K562 (cell line): ENCODE data around the gene SENP3. TPM values are rescaled to one million over a fixed set of nuclear protein-coding genes. Genes with fewer than 3 reads are reported as not detected.
A peak's percentile ranks its signal among the peaks of the same experiment; 100 is the strongest.

Experiments used
- BRF2 ChIP-seq: IDR thresholded peaks from 3 replicates; pipeline ENCODE4 v1.6.1; 2011; ENCODE audit warnings: borderline replicate concordance, mild to moderate bottlenecking; ENCODE audit not compliant: insufficient read length, insufficient read depth
- CCNT2 ChIP-seq: IDR thresholded peaks from 2 replicates; pipeline ENCODE4 v1.6.1; 2011; ENCODE audit warnings: borderline replicate concordance, low read depth, mild to moderate bottlenecking, moderate library complexity, mixed read lengths, low read length; ENCODE audit not compliant: insufficient read length; ENCODE audit errors: extremely low read depth
- COPS2 ChIP-seq: fragments of 450-650 bp; conservative IDR thresholded peaks from 2 replicates; pipeline ENCODE4 v1.6.1; 2016; ENCODE audit warnings: mild to moderate bottlenecking, moderate library complexity
- CTBP1 ChIP-seq: fragments of 450-650 bp; IDR thresholded peaks from 2 replicates; pipeline ENCODE4 v1.6.1; 2016; ENCODE audit warnings: borderline replicate concordance
- DIDO1 ChIP-seq: fragments of 450-650 bp; IDR thresholded peaks from 2 replicates; pipeline ENCODE4 v1.6.1; 2016; ENCODE audit warnings: low read depth, missing biosample characterization, missing genetic modification characterization
- ESRRA ChIP-seq: fragments of 450-650 bp; IDR thresholded peaks from 2 replicates; pipeline ENCODE4 v1.6.1; 2014; ENCODE audit warnings: low read depth, mild to moderate bottlenecking, moderate library complexity, borderline replicate concordance
- FOXK2 ChIP-seq, 2 experiments: fragments of 450-650 bp; IDR thresholded peaks in 1 of 2; conservative IDR thresholded peaks in 1 of 2; 2 replicates each; pipeline ENCODE4 v1.6.1; 2016; ENCODE audit warnings: low read depth in 2 of 2, mild to moderate bottlenecking in 1 of 2
- LCOR ChIP-seq: sonication (generic); formaldehyde crosslinking; IDR thresholded peaks from 2 replicates; pipeline ENCODE4 v1.8.0; 2022; ENCODE audit warnings: mild to moderate bottlenecking, missing genetic modification reagents
- RBM25 ChIP-seq: fragments of 200-400 bp; formaldehyde crosslinking; IDR thresholded peaks from 2 replicates; pipeline ENCODE4 v1.6.1; 2018; ENCODE audit warnings: low read length, low read depth, moderate library complexity; ENCODE audit not compliant: severe bottlenecking
- SMAD4 ChIP-seq: fragments of 250-450 bp; sonication (Bioruptor Pico); conservative IDR thresholded peaks from 2 replicates; pipeline ENCODE4 v1.8.0; 2021; ENCODE audit warnings: inconsistent platforms, mild to moderate bottlenecking, moderate library complexity
- SMC3 ChIP-seq: conservative IDR thresholded peaks from 2 replicates; pipeline ENCODE4 v1.6.1; 2011; ENCODE audit warnings: low read depth, low read length, improper control_type of control experiment; ENCODE audit not compliant: insufficient read depth
- SP2 ChIP-seq: IDR thresholded peaks from 2 replicates; pipeline ENCODE4 v1.6.1; 2011; ENCODE audit warnings: mild to moderate bottlenecking, low read depth, low read length, moderate library complexity; ENCODE audit not compliant: poor library complexity, severe bottlenecking; ENCODE audit errors: extremely low read depth
- SRSF9 ChIP-seq: fragments of 200-400 bp; formaldehyde crosslinking; IDR thresholded peaks from 2 replicates; pipeline ENCODE4 v1.6.1; 2017; ENCODE audit warnings: low read depth, low read length, borderline replicate concordance
- TEAD1 ChIP-seq, 2 experiments: fragments of 450-650 bp in 1 of 2; sonication (generic) in 1 of 2; formaldehyde crosslinking; IDR thresholded peaks; 2 replicates each; pipeline versions ENCODE4 v1.4.0 to v1.8.0; 2020 to 2022; ENCODE audit warnings: mild to moderate bottlenecking in 2 of 2, missing genetic modification reagents in 1 of 2
- TEAD4 ChIP-seq, 2 experiments: sonication (generic) in 1 of 2; formaldehyde crosslinking in 1 of 2; IDR thresholded peaks; 2 replicates each; pipeline versions ENCODE4 v1.6.1 to v1.8.0; 2012 to 2022; ENCODE audit warnings: borderline replicate concordance in 1 of 2, inconsistent platforms in 1 of 2, low read length in 1 of 2, mild to moderate bottlenecking in 1 of 2, missing genetic modification reagents in 1 of 2
- TFAP4 ChIP-seq: sonication (generic); formaldehyde crosslinking; IDR thresholded peaks from 2 replicates; pipeline ENCODE4 v1.8.0; 2022; ENCODE audit warnings: missing genetic modification reagents, mild to moderate bottlenecking, moderate library complexity, borderline replicate concordance
- ZFP1 ChIP-seq: fragments of 450-650 bp; formaldehyde crosslinking; IDR thresholded peaks from 2 replicates; pipeline ENCODE4 v1.4.0; 2020; ENCODE audit warnings: mild to moderate bottlenecking, mixed read lengths
- ZNF224 ChIP-seq: sonication (generic); formaldehyde crosslinking; IDR thresholded peaks from 2 replicates; pipeline ENCODE4 v1.8.0; 2022; ENCODE audit warnings: mild to moderate bottlenecking, missing genetic modification reagents
- ZNF239 ChIP-seq: fragments of 250-450 bp; sonication (Bioruptor Pico); IDR thresholded peaks from 2 replicates; pipeline ENCODE4 v1.4.0; 2020; ENCODE audit warnings: mild to moderate bottlenecking
- ZNF586 ChIP-seq: fragments of 450-650 bp; formaldehyde crosslinking; conservative IDR thresholded peaks from 2 replicates; pipeline ENCODE4 v1.4.0; 2020; ENCODE audit warnings: mild to moderate bottlenecking, moderate library complexity
- ZNF668 ChIP-seq: fragments of 250-450 bp; sonication (Bioruptor Pico); IDR thresholded peaks from 2 replicates; pipeline ENCODE4 v1.8.0; 2022; ENCODE audit warnings: mild to moderate bottlenecking, inconsistent platforms
- ZNF785 ChIP-seq: fragments of 250-450 bp; sonication (Bioruptor Pico); IDR thresholded peaks from 2 replicates; pipeline ENCODE4 v1.4.0; 2020; ENCODE audit warnings: mild to moderate bottlenecking
- ZSCAN29 ChIP-seq: fragments of 450-650 bp; IDR thresholded peaks from 2 replicates; pipeline ENCODE4 v1.6.1; 2017
- polyA plus RNA-seq, 8 experiments: library from polyadenylated mRNA; depleted of rRNA in 4 of 8; stranded (reverse) in 5 of 8; unstranded in 3 of 8; fragments of >200 nt; fragmentation: Nextera tagmentation in 2 of 8; fragmentation: Illumina TruSeq in 1 of 8; extraction: Ambion mirVana in 2 of 8; extraction: Trizol in 1 of 8; gene quantifications; 2 replicates each; pipeline versions ENCODE4 v1.2.1 to v1.2.3, GENCODE V29; 2011 to 2014; ENCODE audit warnings: inconsistent platforms in 1 of 8, missing spikeins in 1 of 8
- total RNA-seq, 7 experiments: library from RNA; depleted of rRNA in 6 of 7; stranded (reverse); fragments of >200 nt in 6 of 7; fragmentation: Illumina TruSeq in 2 of 7; extraction: Trizol in 2 of 7; gene quantifications; 2 replicates each; pipeline versions ENCODE4 v1.2.1 to v1.2.3, GENCODE V29; 2011 to 2021; ENCODE audit warnings: low replicate concordance in 1 of 7
- TF ChIP-seq, protein P1 (sequence below): fragments of 200-800 bp; sonication (Bioruptor generic); IDR thresholded peaks from 2 replicates; pipeline ENCODE4 v1.6.1; 2017; ENCODE audit warnings: missing genetic modification characterization, missing compliant biosample characterization

The SENP3 gene
- total and polyA plus RNA-seq, 9 of the 15 experiments (the other 6 are each of a cell fraction or from before 2014, with no cell fraction given) = 0.63 to 102 (median 78.8) TPM

GRCh38 chr17:7614425-7615264 is 52.9 kb downstream of the SENP3 start, which contains the start of gene FXR2 (continued):
- TF ChIP-seq TFAP4 (peak; percentile 69; the same call in 1 of the 2 replicates), SMAD4 (CRISPR knock-in tag) (peak; percentile 34; the same call in 1 of the 2 replicates), TEAD4 (IDR thresholded peaks at IDR 0.05; ENCODE audit: low read length) (peak; percentile 44; the same call in 1 of the 2 replicates), TEAD4 (CRISPR knock-in tag; IDR thresholded peaks at IDR 0.05; ENCODE audit: borderline replicate concordance) (no peak), ZNF239 (CRISPR knock-in tag) (no peak), ZNF224 (CRISPR knock-in tag) (no peak), SP2 (peak; percentile 31), FOXK2 (conservative IDR thresholded peaks at IDR 0.05 in 1 of 2, IDR thresholded peaks at IDR 0.05 in 1 of 2; ENCODE audit: low read depth in 2 of 2) (peak; percentile 49 to 52; a peak in 2 of 4 replicates), COPS2 (no peak), SRSF9 (no peak), ZNF668 (CRISPR knock-in tag) (no peak), TEAD1 (CRISPR knock-in tag; IDR thresholded peaks at IDR 0.05) (no peak), DIDO1 (tag) (no peak), LCOR (CRISPR knock-in tag) (peak; percentile 65; the same call in 1 of the 2 replicates), ZNF785 (no peak), SMC3 (0 out of 2 replicates have a peak, but pooled peaks have one; percentile 12), BRF2 (no peak), ZSCAN29 (no peak), RBM25 (no peak), ZFP1 (no peak), CTBP1 (0 out of 2 replicates have a peak, but pooled peaks have one; percentile 24), ZNF586 (CRISPR knock-in tag) (no peak), ESRRA (peak; percentile 8; the same call in 1 of the 2 replicates), CCNT2 (peak; percentile 61)
- TF ChIP-seq, protein P1, sequence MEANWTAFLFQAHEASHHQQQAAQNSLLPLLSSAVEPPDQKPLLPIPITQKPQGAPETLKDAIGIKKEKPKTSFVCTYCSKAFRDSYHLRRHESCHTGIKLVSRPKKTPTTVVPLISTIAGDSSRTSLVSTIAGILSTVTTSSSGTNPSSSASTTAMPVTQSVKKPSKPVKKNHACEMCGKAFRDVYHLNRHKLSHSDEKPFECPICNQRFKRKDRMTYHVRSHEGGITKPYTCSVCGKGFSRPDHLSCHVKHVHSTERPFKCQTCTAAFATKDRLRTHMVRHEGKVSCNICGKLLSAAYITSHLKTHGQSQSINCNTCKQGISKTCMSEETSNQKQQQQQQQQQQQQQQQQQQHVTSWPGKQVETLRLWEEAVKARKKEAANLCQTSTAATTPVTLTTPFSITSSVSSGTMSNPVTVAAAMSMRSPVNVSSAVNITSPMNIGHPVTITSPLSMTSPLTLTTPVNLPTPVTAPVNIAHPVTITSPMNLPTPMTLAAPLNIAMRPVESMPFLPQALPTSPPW (CRISPR knock-in tag) = peak; percentile 85
